KMS-11 (cell line): Measurements from ENCODE around the gene CHD9.

Experiments
- H2AFZ ChIP-seq: fragments of 200-600 bp; sonication (generic); 2 replicates; pipeline ENCODE4 v1.6.1; 2016; ENCODE audit warnings: antibody characterized with exemption, mixed run types, low read depth
- H3K27ac ChIP-seq: fragments of 200-600 bp; sonication (generic); 2 replicates; pipeline ENCODE4 v1.6.1; 2016; ENCODE audit warnings: mild to moderate bottlenecking, mixed run types
- H3K27me3 ChIP-seq: fragments of 200-600 bp; sonication (generic); 2 replicates; pipeline ENCODE4 v1.6.1; 2017; ENCODE audit warnings: mild to moderate bottlenecking, low read depth, mixed run types, moderate library complexity; ENCODE audit not compliant: insufficient read depth
- H3K36me3 ChIP-seq: fragments of 200-600 bp; sonication (generic); 2 replicates; pipeline ENCODE4 v1.6.1; 2017; ENCODE audit warnings: mild to moderate bottlenecking, mixed run types; ENCODE audit not compliant: insufficient read depth
- H3K4me1 ChIP-seq: fragments of 200-600 bp; sonication (generic); 2 replicates; pipeline ENCODE4 v1.6.1; 2016; ENCODE audit warnings: mild to moderate bottlenecking, low read depth, mixed run types; ENCODE audit not compliant: poor library complexity, severe bottlenecking
- H3K4me2 ChIP-seq: fragments of 200-600 bp; sonication (generic); 2 replicates; pipeline ENCODE4 v1.7.0; 2016; ENCODE audit warnings: mild to moderate bottlenecking, mixed run types
- H3K4me3 ChIP-seq: fragments of 200-600 bp; sonication (generic); IDR thresholded peaks from 2 replicates; pipeline ENCODE4 v1.6.1; 2017; ENCODE audit warnings: low read depth, low read length, mixed read lengths; ENCODE audit not compliant: insufficient read depth
- H3K79me2 ChIP-seq: fragments of 200-600 bp; sonication (generic); 2 replicates; pipeline ENCODE4 v1.6.1; 2016; ENCODE audit warnings: low read depth, mixed run types; ENCODE audit not compliant: insufficient read depth
- H3K9ac ChIP-seq: fragments of 200-600 bp; sonication (generic); 2 replicates; pipeline ENCODE4 v1.6.1; 2016; ENCODE audit warnings: mild to moderate bottlenecking, mixed run types
- H4K20me1 ChIP-seq: fragments of 200-600 bp; sonication (generic); 2 replicates; pipeline ENCODE4 v1.6.1; 2016; ENCODE audit warnings: mild to moderate bottlenecking, mixed run types; ENCODE audit not compliant: insufficient read depth
- CTCF ChIP-seq: fragments of 200-600 bp; sonication (generic); conservative IDR thresholded peaks from 2 replicates; pipeline ENCODE4 v1.6.1; 2017; ENCODE audit warnings: low read depth, mild to moderate bottlenecking, antibody characterized with exemption, low read length, moderate library complexity, mixed read lengths

Gene CHD9

GRCh38 chr16:53053967-53054669 is 673 bp upstream of the CHD9 start:
- peaks cover 18% of the 10 kb centered on the region for H3K4me1 ChIP-seq
- H2AFZ ChIP-seq, result peak overlapping the region; percentile 77
- H3K4me2 ChIP-seq, result peak overlapping the region; percentile 76
- no peaks in the 10 kb centered on the region for H3K36me3 ChIP-seq
- H3K27ac ChIP-seq, result peak overlapping the region; percentile 73
- TF ChIP-seq CTCF, result no peak
- H3K9ac ChIP-seq, result peak overlapping the region; percentile 92
- H3K27me3 ChIP-seq, result no peaks in the 10 kb centered on the region
- no peaks in the 10 kb centered on the region for H4K20me1 ChIP-seq
- H3K79me2 ChIP-seq, result peaks cover 27% of the 10 kb centered on the region
- no peak overlapping the region for H3K4me3 ChIP-seq

GRCh38 chr16:53055541-53056391 is 975 bp downstream of the CHD9 start:
- peak overlapping the region; percentile 77 for H2AFZ ChIP-seq
- no peak overlapping the region for H3K4me3 ChIP-seq
- H4K20me1 ChIP-seq, result no peaks in the 10 kb centered on the region
- no peak for TF ChIP-seq CTCF
- H3K4me2 ChIP-seq, result peak overlapping the region; percentile 76
- H3K36me3 ChIP-seq, result no peaks in the 10 kb centered on the region
- no peaks in the 10 kb centered on the region for H3K27me3 ChIP-seq
- H3K27ac ChIP-seq, result peak overlapping the region; percentile 73
- H3K4me1 ChIP-seq, result peaks cover 24% of the 10 kb centered on the region
- H3K79me2 ChIP-seq, result peaks cover 43% of the 10 kb centered on the region
- H3K9ac ChIP-seq, result peak overlapping the region; percentile 92

GRCh38 chr16:53056392-53056881 is 1.6 kb downstream of the CHD9 start:
- Histone ChIP-seq H3K4me2 (peak overlapping the region; percentile 76), H4K20me1 (no peaks in the 10 kb centered on the region), H3K79me2 (peaks cover 43% of the 10 kb centered on the region), H2AFZ (no peak overlapping the region), H3K9ac (no peak overlapping the region; the same call in 1 of the 2 replicates), H3K27me3 (no peaks in the 10 kb centered on the region), H3K4me3 (no peak overlapping the region), H3K4me1 (peaks cover 31% of the 10 kb centered on the region), H3K36me3 (no peaks in the 10 kb centered on the region), H3K27ac (no peak overlapping the region)
- no peak for TF ChIP-seq CTCF

GRCh38 chr16:53057658-53058057 is 2.9 kb downstream of the CHD9 start:
- H3K79me2 ChIP-seq, result peaks cover 50% of the 10 kb centered on the region
- peaks cover 39% of the 10 kb centered on the region for H3K4me1 ChIP-seq
- no peak overlapping the region for H3K9ac ChIP-seq
- no peaks in the 10 kb centered on the region for H3K27me3 ChIP-seq
- 0 out of 2 replicates have a peak, but pooled peaks cover 4% of the 10 kb centered on the region for H4K20me1 ChIP-seq
- no peak overlapping the region for H2AFZ ChIP-seq
- no peak for TF ChIP-seq CTCF
- H3K4me2 ChIP-seq, result no peak overlapping the region
- no peaks in the 10 kb centered on the region for H3K36me3 ChIP-seq
- no peak overlapping the region for H3K4me3 ChIP-seq
- H3K27ac ChIP-seq, result no peak overlapping the region
